HCT116 (cell line): ENCODE results near the gene PDE12. TPM values are rescaled to one million over a fixed set of nuclear protein-coding genes. Genes with fewer than 3 reads are reported as not detected.

ENCODE experiments used
- ATAC-seq: fragments of 200-7000 bp; cut with Tn5 transposase; 2 replicates; pipeline ENCODE4 v1.9.1; 2020; ENCODE audit warnings: mild to moderate bottlenecking, moderate library complexity
- BruUV-seq: library from RNA; stranded (reverse); fragments of 400-500 nt; replicated peaks from 2 replicates; lab custom pipeline; 2021; lab: Mats Ljungman, UMichigan
- CTCF ChIA-PET: fragments of 300-600 bp; sonication (Branson Sonifier 250); formaldehyde crosslinking; loops from one replicate; lab custom pipeline; 2021; ENCODE audit warnings: antibody characterized with exemption; lab: Charles Lee
- POLR2A ChIA-PET: fragments of 300-600, 350-600 bp; sonication (Branson Sonifier 250); formaldehyde crosslinking; loops from one replicate; lab custom pipeline; 2021; ENCODE audit warnings: antibody characterized with exemption; lab: Charles Lee
- RAD21 ChIA-PET, 2 experiments: fragments of 300-600 bp; sonication (Branson Sonifier 250); formaldehyde crosslinking; loops; one replicate each; lab custom pipeline; 2023; ENCODE audit warnings: low total read pairs in 2 of 2; ENCODE audit not compliant: uncharacterized antibody in 2 of 2, unreplicated experiment in 2 of 2, low non-redundant PET in 1 of 2; lab: Charles Lee
- DNase-seq: peaks from one replicate; pipeline ENCODE4 v3.0.0-alpha.2; 2010; ENCODE audit warnings: low read depth, low spot score
- H2AFZ ChIP-seq: fragments of 200-600 bp; shearing (Covaris generic), sonication (generic); 2 replicates; pipeline ENCODE4 v1.6.1; 2017; ENCODE audit warnings: low read depth, mixed run types, mixed read lengths, antibody characterized with exemption, low read length; ENCODE audit not compliant: poor library complexity, severe bottlenecking
- H3K27ac ChIP-seq: 2 replicates; pipeline ENCODE4 v1.5.1; 2012; ENCODE audit warnings: low read depth, low read length
- H3K27me3 ChIP-seq: fragments of 200-600 bp; sonication (generic); 2 replicates; pipeline ENCODE4 v1.6.1; 2016; ENCODE audit warnings: mixed run types, low read length, mixed read lengths; ENCODE audit not compliant: insufficient read depth
- H3K36me3 ChIP-seq, 2 experiments: fragments of 200-500 bp in 1 of 2; fragments of 200-600 bp in 1 of 2; sonication (Bioruptor generic) in 1 of 2; sonication (generic) in 1 of 2; 2 replicates each; pipeline versions ENCODE4 v1.5.1 to v1.6.1; 2014 to 2016; ENCODE audit warnings: low read length in 2 of 2, inconsistent platforms in 1 of 2, mixed read lengths in 1 of 2, mixed run types in 1 of 2; ENCODE audit not compliant: insufficient read depth in 2 of 2, control insufficient read depth in 1 of 2
- H3K4me1 ChIP-seq, 2 experiments: fragments of 200-600 bp in 1 of 2; sonication (generic) in 1 of 2; 2 replicates each; pipeline versions ENCODE4 v1.5.1 to v1.6.1; 2012 to 2017; ENCODE audit warnings: low read length in 2 of 2, inconsistent platforms in 1 of 2, mild to moderate bottlenecking in 1 of 2, mixed read lengths in 1 of 2, mixed run types in 1 of 2, moderate library complexity in 1 of 2; ENCODE audit not compliant: insufficient read depth in 2 of 2, control insufficient read depth in 1 of 2
- H3K4me2 ChIP-seq: fragments of 200-600 bp; sonication (generic); 2 replicates; pipeline ENCODE4 v1.6.1; 2017; ENCODE audit warnings: mixed run types, low read length, mixed read lengths
- H3K4me3 ChIP-seq, 2 experiments: fragments of 200-600 bp in 1 of 2; sonication (generic) in 1 of 2; replicated peaks in 1 of 2; 2 replicates each; pipeline ENCODE4 v1.5.1; 2011 to 2016; ENCODE audit warnings: low read length in 2 of 2, control low read depth in 1 of 2, low read depth in 1 of 2, mild to moderate bottlenecking in 1 of 2, mixed read lengths in 1 of 2, mixed run types in 1 of 2
- H3K79me2 ChIP-seq: fragments of 200-600 bp; sonication (generic); 2 replicates; pipeline ENCODE4 v1.6.1; 2017; ENCODE audit warnings: mild to moderate bottlenecking, mixed run types, low read length, moderate library complexity, mixed read lengths; ENCODE audit not compliant: insufficient read depth
- H3K9ac ChIP-seq: fragments of 200-600 bp; sonication (generic); 2 replicates; pipeline ENCODE4 v1.6.1; 2016; ENCODE audit warnings: low read length, mixed read lengths
- H3K9me2 ChIP-seq: fragments of 200-600 bp; sonication (generic), shearing (Covaris generic); 2 replicates; pipeline ENCODE4 v1.6.1; 2017; ENCODE audit warnings: mixed run types, mild to moderate bottlenecking, moderate library complexity; ENCODE audit not compliant: insufficient read depth
- H3K9me3 ChIP-seq, 2 experiments: fragments of 200-500 bp in 1 of 2; fragments of 200-600 bp in 1 of 2; sonication (Bioruptor generic) in 1 of 2; sonication (generic) in 1 of 2; 2 replicates each; pipeline ENCODE4 v1.6.1; 2014 to 2017; ENCODE audit warnings: low read length in 2 of 2, mixed read lengths in 2 of 2, inconsistent platforms in 1 of 2, low read depth in 1 of 2, mild to moderate bottlenecking in 1 of 2, mixed run types in 1 of 2, moderate library complexity in 1 of 2; ENCODE audit not compliant: control insufficient read depth in 1 of 2, insufficient read depth in 1 of 2
- H4K20me1 ChIP-seq: fragments of 200-600 bp; sonication (generic), shearing (Covaris generic); 2 replicates; pipeline ENCODE4 v1.6.1; 2017; ENCODE audit warnings: mixed run types, mild to moderate bottlenecking, moderate library complexity; ENCODE audit not compliant: insufficient read depth
- CBX3 ChIP-seq: IDR thresholded peaks from 2 replicates; pipeline ENCODE4 v1.6.1; 2012; ENCODE audit warnings: low read depth
- EZH2 ChIP-seq: fragments of 200-600 bp; sonication (generic); IDR thresholded peaks from 2 replicates; pipeline ENCODE4 v1.6.1; 2017; ENCODE audit warnings: antibody characterized with exemption, mixed run types
- EZH2phosphoT487 ChIP-seq: fragments of 200-600 bp; IDR thresholded peaks from 2 replicates; pipeline ENCODE4 v1.6.1; 2018; ENCODE audit warnings: antibody characterized with exemption, borderline replicate concordance
- JUND ChIP-seq: IDR thresholded peaks from 2 replicates; pipeline ENCODE4 v1.6.1; 2012
- SIN3A ChIP-seq: IDR thresholded peaks from 2 replicates; pipeline ENCODE4 v1.6.1; 2012; ENCODE audit warnings: low read depth
- SP1 ChIP-seq: IDR thresholded peaks from 2 replicates; pipeline ENCODE4 v1.6.1; 2012; ENCODE audit warnings: low read depth
- SRF ChIP-seq: IDR thresholded peaks from 2 replicates; pipeline ENCODE4 v1.6.1; 2012; ENCODE audit warnings: low read depth
- TCF7L2 ChIP-seq: IDR thresholded peaks from 2 replicates; pipeline ENCODE4 v1.7.0; 2011; ENCODE audit warnings: borderline replicate concordance, inconsistent platforms; ENCODE audit not compliant: insufficient read depth, insufficient read length; ENCODE audit errors: extremely low read depth
- YY1 ChIP-seq: IDR thresholded peaks from 2 replicates; pipeline ENCODE4 v1.6.1; 2011; ENCODE audit warnings: low read length, low read depth, moderate library complexity, mild to moderate bottlenecking; ENCODE audit not compliant: insufficient replicate concordance; ENCODE audit errors: extremely low read depth
- intact Hi-C: fragments of 100-400 bp; cut with micrococcal nuclease; formaldehyde crosslinking; loops from 2 replicates; pipeline ENCODE4 v1.10.0; 2022
- total RNA-seq: library from RNA; stranded (reverse); gene quantifications from one replicate; pipeline ENCODE4 v1.2.1, GENCODE V29; 2021; ENCODE audit not compliant: unreplicated experiment
- TF ChIP-seq, protein P1 (sequence below), 3 experiments: fragments of 200-600 bp in 1 of 3; sonication (generic) in 1 of 3; IDR thresholded peaks in 2 of 3; conservative IDR thresholded peaks in 1 of 3; 2 replicates each; pipeline ENCODE4 v1.5.1; 2012 to 2017; ENCODE audit warnings: low read depth in 2 of 3, low read length in 2 of 3, antibody characterized with exemption in 1 of 3, borderline replicate concordance in 1 of 3, control low read depth in 1 of 3, mild to moderate bottlenecking in 1 of 3, mixed read lengths in 1 of 3, mixed run types in 1 of 3, moderate library complexity in 1 of 3; ENCODE audit not compliant: insufficient read depth in 1 of 3
- TF ChIP-seq, protein P2 (sequence below): IDR thresholded peaks from 2 replicates; pipeline ENCODE4 v1.6.1; 2012
- TF ChIP-seq, protein P3 (sequence below): IDR thresholded peaks from 2 replicates; pipeline ENCODE4 v1.6.1; 2012

Gene PDE12
- total RNA-seq, 1 experiment from 2014 or later, result 28.3 TPM

DNA sequence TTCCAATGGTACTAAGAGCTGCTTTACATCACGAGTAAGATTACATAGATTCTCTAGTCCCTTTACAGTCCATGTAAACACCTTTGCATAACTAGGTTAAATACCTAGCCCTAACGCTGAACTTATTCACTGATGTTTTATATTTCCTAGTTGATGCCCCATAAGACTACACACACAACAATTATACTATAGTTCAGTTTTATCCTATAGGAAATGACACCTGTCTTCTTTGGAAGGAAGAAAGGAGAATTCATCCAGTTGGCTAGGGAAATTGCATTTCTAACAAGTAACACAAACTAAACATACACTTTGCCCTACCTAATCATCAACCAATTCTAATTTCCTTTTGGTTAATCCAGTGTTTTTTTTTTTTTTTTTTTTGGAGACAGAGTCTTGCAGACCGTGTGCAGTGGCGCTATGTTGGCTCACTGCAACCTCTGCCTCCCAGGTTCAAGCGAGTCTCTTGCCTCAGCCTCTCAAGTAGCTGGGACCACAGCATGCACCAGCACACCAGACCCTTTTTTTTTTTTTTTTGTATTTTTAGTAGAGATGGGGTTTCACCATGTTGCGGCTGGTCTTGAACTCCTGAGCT lies 13.9 kb downstream of the PDE12 start:
- no peak overlapping the region for H3K9ac ChIP-seq
- no peaks in the 10 kb centered on the region for H4K20me1 ChIP-seq
- peaks cover 11 to 14% of the 10 kb centered on the region in 2 experiments; a peak in 2 of 4 replicates for H3K36me3 ChIP-seq
- H2AFZ ChIP-seq, result no peak overlapping the region
- ATAC-seq, result no peak
- TF ChIP-seq SRF (no peak), EZH2phosphoT487 (no peak), JUND (no peak), YY1 (no peak), TCF7L2 (no peak), SIN3A (no peak), CBX3 (no peak), SP1 (no peak), EZH2 (no peak)
- TF ChIP-seq, protein P1, sequence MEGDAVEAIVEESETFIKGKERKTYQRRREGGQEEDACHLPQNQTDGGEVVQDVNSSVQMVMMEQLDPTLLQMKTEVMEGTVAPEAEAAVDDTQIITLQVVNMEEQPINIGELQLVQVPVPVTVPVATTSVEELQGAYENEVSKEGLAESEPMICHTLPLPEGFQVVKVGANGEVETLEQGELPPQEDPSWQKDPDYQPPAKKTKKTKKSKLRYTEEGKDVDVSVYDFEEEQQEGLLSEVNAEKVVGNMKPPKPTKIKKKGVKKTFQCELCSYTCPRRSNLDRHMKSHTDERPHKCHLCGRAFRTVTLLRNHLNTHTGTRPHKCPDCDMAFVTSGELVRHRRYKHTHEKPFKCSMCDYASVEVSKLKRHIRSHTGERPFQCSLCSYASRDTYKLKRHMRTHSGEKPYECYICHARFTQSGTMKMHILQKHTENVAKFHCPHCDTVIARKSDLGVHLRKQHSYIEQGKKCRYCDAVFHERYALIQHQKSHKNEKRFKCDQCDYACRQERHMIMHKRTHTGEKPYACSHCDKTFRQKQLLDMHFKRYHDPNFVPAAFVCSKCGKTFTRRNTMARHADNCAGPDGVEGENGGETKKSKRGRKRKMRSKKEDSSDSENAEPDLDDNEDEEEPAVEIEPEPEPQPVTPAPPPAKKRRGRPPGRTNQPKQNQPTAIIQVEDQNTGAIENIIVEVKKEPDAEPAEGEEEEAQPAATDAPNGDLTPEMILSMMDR (IDR thresholded peaks at IDR 0.05 in 2 of 3, conservative IDR thresholded peaks at IDR 0.05 in 1 of 3; ENCODE audit: borderline replicate concordance in 1 of 3, insufficient read depth in 1 of 3, low read depth in 2 of 3, low read length in 2 of 3), result no peak
- TF ChIP-seq, protein P2, sequence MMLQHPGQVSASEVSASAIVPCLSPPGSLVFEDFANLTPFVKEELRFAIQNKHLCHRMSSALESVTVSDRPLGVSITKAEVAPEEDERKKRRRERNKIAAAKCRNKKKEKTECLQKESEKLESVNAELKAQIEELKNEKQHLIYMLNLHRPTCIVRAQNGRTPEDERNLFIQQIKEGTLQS, result no peak
- TF ChIP-seq, protein P3, sequence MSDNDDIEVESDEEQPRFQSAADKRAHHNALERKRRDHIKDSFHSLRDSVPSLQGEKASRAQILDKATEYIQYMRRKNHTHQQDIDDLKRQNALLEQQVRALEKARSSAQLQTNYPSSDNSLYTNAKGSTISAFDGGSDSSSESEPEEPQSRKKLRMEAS, result no peak
- CTCF ChIA-PET, result no interaction called here
- POLR2A ChIA-PET, result interaction anchor here (2.0 kb wide), 1 partner anchor 28 kb away, joined by 5 read pairs; no protein-coding TSS in a partner anchor
- H3K27ac ChIP-seq, result no peak overlapping the region
- no peak for DNase-seq
- intact Hi-C loops, result loop anchor here (10.0 kb wide), 1 partner anchor 465 kb away; no protein-coding TSS in a partner anchor
- BruUV-seq, result no TSS peak
- H3K9me2 ChIP-seq, result no peaks in the 10 kb centered on the region
- no peaks in the 10 kb centered on the region for H3K9me3 ChIP-seq
- RAD21 ChIA-PET, result no interaction called here
- no peak overlapping the region for H3K4me2 ChIP-seq
- H3K4me1 ChIP-seq, result no peaks in the 10 kb centered on the region
- H3K79me2 ChIP-seq, result peaks cover 68% of the 10 kb centered on the region
- H3K27me3 ChIP-seq, result no peaks in the 10 kb centered on the region
- H3K4me3 ChIP-seq, result no peak overlapping the region
